HG02571 (cell line): ENCODE data around the gene EPHA2.

Experiments
- ATAC-seq: cut with Tn5 transposase; IDR thresholded peaks from one replicate; pipeline ENCODE4 v1.9.1; 2021; ENCODE audit warnings: mild to moderate bottlenecking, moderate library complexity; ENCODE audit not compliant: unreplicated experiment

Gene EPHA2

GRCh38 chr1:16151196-16151994 is 4.5 kb downstream of the EPHA2 start:
- ATAC-seq = no peak

- ATAC-seq = no peak
Measured at GRCh38 chr1:16150508-16150907, 5.4 kb downstream of the EPHA2 start.

DNA sequence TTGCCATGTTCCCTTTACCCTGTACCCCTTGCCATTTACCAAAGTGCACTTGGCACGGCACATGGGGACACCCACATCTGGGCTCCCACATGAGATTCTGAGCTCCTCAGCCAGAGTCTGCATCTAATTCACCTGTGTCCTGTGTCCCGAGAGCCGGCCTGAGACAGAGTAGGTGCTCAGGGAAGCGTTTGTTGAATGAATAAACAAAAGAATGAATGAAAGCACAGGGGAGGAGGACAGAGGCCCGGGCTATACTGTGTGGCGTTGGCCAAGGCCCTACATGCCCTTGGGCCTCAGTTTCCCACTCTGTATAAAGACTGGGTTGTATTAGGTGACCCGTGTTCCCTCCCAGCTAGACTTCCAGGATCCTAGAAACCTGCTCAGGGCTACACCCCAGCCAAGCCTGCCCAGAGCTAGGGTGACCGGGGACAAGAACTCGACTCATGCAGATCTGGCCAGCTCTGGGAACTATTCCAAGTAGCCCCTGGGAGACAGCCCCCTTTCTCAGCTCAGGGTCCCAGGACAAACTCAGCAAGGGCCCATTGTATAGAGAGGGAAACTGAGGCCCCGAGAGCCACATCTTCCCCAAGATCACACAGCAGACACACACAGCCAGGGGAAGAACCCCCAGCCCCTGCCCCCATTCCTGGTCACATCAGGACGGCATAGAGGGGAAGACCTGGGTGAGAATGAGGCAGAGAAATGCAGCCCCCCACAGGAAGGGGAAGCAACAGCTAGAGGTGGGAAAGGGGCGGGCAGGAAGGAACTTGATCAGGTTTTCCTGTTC is 6.0 kb downstream of the EPHA2 start:
- no peak for ATAC-seq

- no peak for ATAC-seq
Measured at GRCh38 chr1:16149146-16149545, 6.7 kb downstream of the EPHA2 start.

- ATAC-seq = no peak
Measured at GRCh38 chr1:16148329-16149092, 7.4 kb downstream of the EPHA2 start.

- ATAC-seq = no peak
Measured at GRCh38 chr1:16147156-16147926, 8.5 kb downstream of the EPHA2 start.

GRCh38 chr1:16146279-16147155 is 9.4 kb downstream of the EPHA2 start:
- ATAC-seq = no peak

GRCh38 chr1:16145662-16146278 is 10.1 kb downstream of the EPHA2 start:
- ATAC-seq = no peak

- no peak for ATAC-seq
Measured at GRCh38 chr1:16145030-16145661, 10.7 kb downstream of the EPHA2 start.

DNA sequence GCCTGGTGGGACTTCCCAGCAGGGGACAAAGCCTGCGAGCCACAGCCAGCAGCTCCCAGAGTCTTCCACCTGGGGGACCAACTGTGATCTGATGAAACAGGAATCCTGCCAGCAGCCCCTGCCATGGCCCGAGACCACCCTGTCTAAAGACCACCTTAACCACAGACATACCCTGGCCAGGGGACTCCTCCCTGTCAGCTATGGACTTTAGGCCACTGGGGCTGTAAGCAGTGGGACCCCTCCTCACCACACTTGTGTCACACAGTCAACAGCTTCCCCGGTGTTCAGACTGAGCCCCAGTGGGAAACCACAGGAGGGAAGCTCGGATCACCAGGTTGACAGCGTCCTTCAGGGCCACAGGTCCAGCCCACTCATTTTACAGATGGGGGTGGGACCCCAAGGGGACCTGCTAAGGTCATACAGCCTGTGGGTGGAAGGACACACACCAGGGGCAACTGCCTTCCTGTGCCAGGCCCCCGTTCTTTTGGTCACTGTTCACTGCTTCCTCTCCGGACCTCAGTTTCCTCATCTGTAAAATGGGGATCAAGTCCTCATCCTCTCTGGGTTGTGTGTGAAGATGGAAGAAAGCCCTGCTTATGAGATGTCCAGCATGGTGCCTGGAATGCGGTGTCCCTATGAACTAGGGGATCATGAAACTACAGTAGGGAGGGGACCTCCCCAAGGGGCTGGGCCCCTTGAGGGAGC is 11.4 kb downstream of the EPHA2 start:
- ATAC-seq = no peak

DNA sequence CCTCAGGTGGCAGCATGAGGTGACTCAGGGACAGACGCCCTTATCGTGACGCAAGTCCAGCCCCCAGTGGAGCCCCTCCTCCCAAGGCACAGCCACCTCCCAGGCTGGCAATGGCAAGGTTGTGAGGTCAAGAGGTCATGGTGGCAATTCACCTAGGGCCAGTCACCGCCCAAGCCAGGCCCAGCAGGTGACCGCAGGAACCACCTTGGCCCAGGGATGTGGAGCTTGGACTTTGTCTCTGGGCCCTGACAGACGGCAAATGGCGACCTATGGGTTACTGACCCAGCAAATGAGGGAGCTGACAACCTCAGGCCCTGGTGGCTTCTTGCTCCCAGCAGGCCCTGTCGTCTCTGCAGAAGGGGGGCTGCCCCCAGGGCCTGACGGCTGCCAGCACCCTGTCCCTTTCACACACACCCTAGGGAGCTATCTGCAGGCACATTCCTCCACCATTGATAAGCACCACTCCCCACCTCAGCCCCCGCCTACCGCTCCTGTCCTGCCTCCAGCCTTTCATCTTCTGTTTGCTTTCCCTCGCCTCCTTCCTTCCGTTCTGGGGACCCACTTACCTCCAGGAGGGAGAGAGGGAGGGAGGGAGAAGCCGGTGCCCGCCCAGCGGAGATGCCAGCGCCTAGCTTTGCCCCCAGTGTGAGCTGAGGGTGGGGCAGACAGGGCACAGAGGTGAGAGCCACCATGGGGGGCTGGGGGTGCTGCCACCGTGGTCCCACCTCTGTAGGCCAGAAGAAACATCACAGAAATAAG is 12.1 kb downstream of the EPHA2 start:
- no peak for ATAC-seq

GRCh38 chr1:16143005-16143565 is 12.8 kb downstream of the EPHA2 start:
- no peak for ATAC-seq

- no peak for ATAC-seq
Measured at GRCh38 chr1:16142383-16142995, 13.4 kb downstream of the EPHA2 start.

- ATAC-seq = no peak
Measured at GRCh38 chr1:16141573-16142336, 14.1 kb downstream of the EPHA2 start.

GRCh38 chr1:16140068-16140596 is 15.7 kb downstream of the EPHA2 start:
- no peak for ATAC-seq

- ATAC-seq = no peak
Measured at GRCh38 chr1:16139473-16139962, 16.4 kb downstream of the EPHA2 start.
